Upper lobe of left lung (tissue), 6 donors: Measurements from ENCODE around the gene RIMS4. TPM values are rescaled to one million over a fixed set of nuclear protein-coding genes. Genes with fewer than 3 reads are reported as not detected.

Source experiments
- ATAC-seq, 2 donors: fragments of 200-7000 bp; cut with Tn5 transposase; one replicate each; pipeline ENCODE4 v1.9.1; 2022; ENCODE audit warnings: mild to moderate bottlenecking in 2 of 2, moderate library complexity in 2 of 2; ENCODE audit not compliant: low FRiP score in 2 of 2
- DNase-seq, 2 donors: peaks; one replicate each; pipeline ENCODE4 v3.0.0-alpha.2; 2019 to 2020
- H3K27ac ChIP-seq, 4 donors: fragments of 200-600 bp; sonication (generic); one replicate each; pipeline ENCODE4 v1.5.1; 2016 to 2019
- H3K27me3 ChIP-seq, 4 donors: fragments of 200-600 bp; sonication (generic); one replicate each; pipeline ENCODE4 v1.5.1; 2017 to 2019
- H3K36me3 ChIP-seq, 4 donors: fragments of 200-600 bp; sonication (generic); one replicate each; pipeline ENCODE4 v1.5.1; 2016 to 2019
- H3K4me1 ChIP-seq, 4 donors: fragments of 200-600 bp; sonication (generic); one replicate each; pipeline ENCODE4 v1.5.1; 2018 to 2019
- H3K4me3 ChIP-seq, 4 donors: fragments of 200-600 bp; sonication (generic); one replicate each; pipeline ENCODE4 v1.5.1; 2017 to 2019; ENCODE audit warnings: mild to moderate bottlenecking in 2 of 4, moderate library complexity in 1 of 4
- H3K9me3 ChIP-seq, 4 donors: fragments of 200-600 bp; sonication (generic); one replicate each; pipeline ENCODE4 v1.5.1; 2018 to 2019
- CTCF ChIP-seq, 6 experiments: fragments of 450-650 bp in 4 of 6; fragments of 200-600 bp in 2 of 6; sonication (generic) in 2 of 6; IDR thresholded peaks; one replicate each; pipeline ENCODE4 v1.5.1; 2016 to 2019; ENCODE audit warnings: antibody characterized with exemption in 6 of 6
- EP300 ChIP-seq, 4 donors: sonication (generic); formaldehyde crosslinking; IDR thresholded peaks; one replicate each; pipeline ENCODE4 v1.5.1; 2017; ENCODE audit warnings: antibody characterized with exemption in 4 of 4, control low read depth in 2 of 4
- POLR2A ChIP-seq, 4 donors: fragments of 450-650 bp; IDR thresholded peaks; one replicate each; pipeline ENCODE4 v1.5.1; 2016 to 2017; ENCODE audit warnings: antibody characterized with exemption in 4 of 4, mild to moderate bottlenecking in 2 of 4
- POLR2AphosphoS5 ChIP-seq, 2 donors: sonication (generic); formaldehyde crosslinking; IDR thresholded peaks; one replicate each; pipeline ENCODE4 v1.5.1; 2017; ENCODE audit warnings: antibody characterized with exemption in 2 of 2
- WGBS, 2 donors: methylation state at CpG; one replicate each; pipeline ENCODE4 v1.1.5; 2017 to 2018; 5-methylcytosine and 5-hydroxymethylcytosine counted together
- total RNA-seq, 6 donors: library from RNA; depleted of rRNA in 4 of 6; stranded (reverse); fragments of >200 nt in 4 of 6; gene quantifications; one replicate each; pipeline versions ENCODE4 v1.1.0 to v1.2.1, GENCODE V29; 2016 to 2021
- donor health status: DM: no; HTN: no; CAD: no; lungs with moderate emphysema.
- donor health status: DM: no; HTN: yes; CAD: no; lungs with severe emphysema.

The RIMS4 gene
- total RNA-seq, 6 donors from 2014 or later: 1.0 to 2.2 (median 2.1) TPM

DNA sequence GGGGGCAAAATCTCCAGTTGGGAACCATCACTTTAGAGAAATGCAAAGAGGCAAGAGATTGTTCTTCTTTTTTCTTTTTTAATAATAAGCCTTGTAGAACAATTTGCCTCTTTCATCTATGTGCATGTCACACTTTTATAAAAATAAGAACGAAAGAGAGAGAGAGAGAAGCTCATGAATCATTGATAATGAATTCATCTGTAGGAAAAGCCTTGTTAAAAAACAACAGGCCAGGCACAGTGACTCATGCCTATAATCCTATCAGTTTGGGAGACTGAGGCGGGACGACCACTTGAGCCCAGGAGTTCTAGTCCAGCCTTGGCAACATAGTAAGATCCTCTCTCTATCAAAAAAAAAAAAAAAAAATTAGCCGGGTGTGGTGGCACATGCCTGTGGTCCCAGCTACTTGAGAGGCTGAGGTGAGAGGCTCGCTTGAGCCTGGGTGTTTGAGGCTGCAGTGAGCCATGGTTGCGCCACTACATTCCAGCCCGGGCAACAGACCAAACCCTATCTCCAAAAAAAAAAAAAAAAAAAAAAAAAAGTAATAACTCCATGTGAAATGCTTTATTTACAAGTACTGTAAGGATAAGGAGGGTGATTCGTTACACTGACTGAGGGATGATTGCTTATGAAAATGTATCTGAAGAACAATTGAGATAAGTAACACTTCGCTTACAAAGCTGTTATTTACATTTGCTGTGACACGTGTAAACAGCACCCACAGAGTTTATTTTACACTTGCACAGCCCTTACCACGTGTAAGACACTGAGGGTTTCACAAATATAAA lies 89.2 kb downstream of the RIMS4 start:
- 42 to 50% methylated on average over 11 of the region's 11 CpGs for WGBS, 2 donors
- Histone ChIP-seq H3K4me3 (no peak overlapping the region), H3K9me3 (no peaks in the 10 kb centered on the region), H3K27ac (peak overlapping the region; percentile 35 to 78 (median 68)), H3K4me1 (peaks cover 8 to 22% (median 15%) of the 10 kb centered on the region in 4 donors), H3K36me3 (no peaks in the 10 kb centered on the region), H3K27me3 (no peaks in the 10 kb centered on the region)
- DNase-seq (peak in 1 of 2 donors; percentile 83), ATAC-seq (peak; percentile 75 to 76)
- TF ChIP-seq POLR2AphosphoS5 (IDR thresholded peaks at IDR 0.05): peak in 1 of 2 donors; percentile 9
- TF ChIP-seq EP300 (IDR thresholded peaks at IDR 0.05): no peak

DNA sequence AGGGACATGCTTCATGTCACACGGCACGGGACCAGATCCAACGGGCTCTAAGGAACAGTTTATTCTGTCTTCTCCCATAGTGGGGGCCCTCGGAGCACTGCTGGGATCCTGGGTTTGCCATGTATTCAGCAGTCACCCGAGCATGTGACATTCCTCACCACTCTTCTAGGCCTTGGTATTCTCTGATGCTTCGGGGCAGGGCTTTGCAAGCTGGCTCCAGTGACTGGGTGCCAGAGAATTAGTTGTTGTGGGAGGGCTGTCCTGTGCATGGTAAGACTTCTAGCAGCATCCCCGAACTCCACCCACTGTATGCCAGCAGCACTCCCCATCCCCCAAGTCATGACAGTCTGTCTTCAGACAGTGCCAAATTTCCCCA lies 89.7 kb downstream of the RIMS4 start:
- Histone ChIP-seq H3K4me3 (no peak overlapping the region), H3K4me1 (peaks cover 8 to 28% (median 15%) of the 10 kb centered on the region in 4 donors), H3K27ac (peak overlapping the region; percentile 23 to 78 (median 68)), H3K27me3 (no peaks in the 10 kb centered on the region), H3K36me3 (no peaks in the 10 kb centered on the region), H3K9me3 (no peaks in the 10 kb centered on the region)
- 52 to 66% methylated on average over 7 of the region's 7 CpGs for WGBS, 2 donors
- DNase-seq (no peak), ATAC-seq (peak; percentile 14 to 41)
- peak in 1 of 4 donors; percentile 17 for TF ChIP-seq EP300 (IDR thresholded peaks at IDR 0.05)
- TF ChIP-seq POLR2A (IDR thresholded peaks at IDR 0.05): no peak

- no peak for ATAC-seq
- Histone ChIP-seq H3K9me3 (no peaks in the 10 kb centered on the region), H3K4me1 (peaks cover 10 to 35% (median 21%) of the 10 kb centered on the region in 4 donors), H3K36me3 (no peaks in the 10 kb centered on the region), H3K27me3 (no peaks in the 10 kb centered on the region), H3K4me3 (no peak overlapping the region), H3K27ac (peak overlapping the region; percentile 23 to 78 (median 68))
- peak in 1 of 2 donors; percentile 79 for DNase-seq
- TF ChIP-seq POLR2A (IDR thresholded peaks at IDR 0.05): no peak
- no peak for TF ChIP-seq CTCF (IDR thresholded peaks at IDR 0.05)
- TF ChIP-seq POLR2AphosphoS5 (IDR thresholded peaks at IDR 0.05): no peak
- TF ChIP-seq EP300 (IDR thresholded peaks at IDR 0.05): no peak
- 76 to 98% methylated on average over 4 to 5 of the region's 19 CpGs for WGBS, 2 donors
Measured at GRCh38 chr20:44719841-44720240, 90.5 kb downstream of the RIMS4 start.

- Histone ChIP-seq H3K4me3 (peak overlapping the region in 1 of 4 donors; percentile 32), H3K27me3 (no peaks in the 10 kb centered on the region), H3K4me1 (peaks cover 15 to 44% (median 30%) of the 10 kb centered on the region in 4 donors), H3K36me3 (no peaks in the 10 kb centered on the region), H3K9me3 (no peaks in the 10 kb centered on the region), H3K27ac (peak overlapping the region; percentile 24 to 78 (median 68))
- WGBS, 2 donors: 89 to 91% methylated on average over 9 to 10 of the region's 10 CpGs
- ATAC-seq: no peak
- no peak for DNase-seq
- TF ChIP-seq POLR2AphosphoS5 (IDR thresholded peaks at IDR 0.05) (no peak), CTCF (IDR thresholded peaks at IDR 0.05) (peak in 2 of 6 experiments; percentile 26 to 44)
Measured at GRCh38 chr20:44717986-44718385, 92.4 kb downstream of the RIMS4 start.

DNA sequence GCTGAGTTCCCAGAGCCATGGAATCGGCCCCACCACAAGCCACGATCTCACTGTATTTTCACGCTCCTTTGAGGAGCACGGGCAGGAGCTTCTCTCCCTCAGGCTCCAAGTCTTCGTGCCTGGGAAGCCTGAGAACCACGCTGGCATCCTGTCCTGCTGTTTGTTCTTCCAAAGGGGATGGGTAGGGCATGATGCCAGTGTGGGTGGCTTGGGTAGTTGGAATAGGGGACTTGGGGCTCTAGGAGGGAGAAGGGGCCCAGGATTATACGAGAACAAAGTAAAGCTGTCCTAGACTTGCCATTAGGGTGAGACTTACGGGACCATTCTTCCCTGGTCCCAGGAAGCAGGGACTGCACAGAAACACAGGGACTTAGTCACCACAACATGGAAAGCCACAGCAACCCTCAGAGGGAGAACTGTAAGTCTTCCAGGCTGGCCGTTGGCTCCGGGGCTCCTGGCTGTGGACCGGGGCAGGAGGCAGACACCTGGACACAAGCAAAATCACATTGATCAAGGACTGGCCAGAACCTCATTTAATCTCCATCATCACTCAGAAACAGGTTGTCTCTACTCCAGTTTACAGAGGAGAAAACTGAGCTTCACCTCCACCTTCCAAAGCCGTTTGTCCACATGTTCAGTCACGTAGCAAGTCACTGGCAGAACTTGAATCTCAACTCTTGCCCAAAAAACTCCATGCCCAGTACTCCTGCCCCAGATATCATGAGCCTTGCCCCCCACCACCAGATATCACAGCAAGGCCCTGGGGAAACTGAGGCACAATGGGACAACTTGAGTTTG lies 93.8 kb downstream of the RIMS4 start:
- DNase-seq (no peak), ATAC-seq (no peak)
- Histone ChIP-seq H3K36me3 (no peaks in the 10 kb centered on the region), H3K4me1 (peaks cover 15 to 38% (median 28%) of the 10 kb centered on the region in 4 donors), H3K4me3 (peak overlapping the region in 3 of 4 donors; percentile 12 to 35 (median 32)), H3K27ac (peak overlapping the region; percentile 78 to 84 (median 80)), H3K9me3 (no peaks in the 10 kb centered on the region), H3K27me3 (no peaks in the 10 kb centered on the region)
- TF ChIP-seq POLR2AphosphoS5 (IDR thresholded peaks at IDR 0.05) (no peak), EP300 (IDR thresholded peaks at IDR 0.05) (no peak), POLR2A (IDR thresholded peaks at IDR 0.05) (no peak), CTCF (IDR thresholded peaks at IDR 0.05) (no peak)
- 85 to 87% methylated on average over 10 to 13 of the region's 13 CpGs for WGBS, 2 donors
